NCI-H82 (cell line): ENCODE measurements around the gene SUPT3H.
A peak's percentile ranks its signal among the peaks of the same experiment; 100 is the strongest.
"Not testable (repeated sequence)": the region's sequence is repeated elsewhere in the genome, so short reads cannot be mapped to it uniquely, and the experiment has no call there.

ENCODE experiments used
- DNase-seq: peaks from one replicate; lab custom pipeline; 2025; lab: John Stamatoyannopoulos, UW

SUPT3H gene

GRCh38 chr6:45118754-45119153 lies 259.0 kb downstream of the SUPT3H start:
- no peak for DNase-seq

- no peak for DNase-seq
These were observed 260.9 kb downstream of the SUPT3H start for GRCh38 chr6:45116714-45117410.

DNA sequence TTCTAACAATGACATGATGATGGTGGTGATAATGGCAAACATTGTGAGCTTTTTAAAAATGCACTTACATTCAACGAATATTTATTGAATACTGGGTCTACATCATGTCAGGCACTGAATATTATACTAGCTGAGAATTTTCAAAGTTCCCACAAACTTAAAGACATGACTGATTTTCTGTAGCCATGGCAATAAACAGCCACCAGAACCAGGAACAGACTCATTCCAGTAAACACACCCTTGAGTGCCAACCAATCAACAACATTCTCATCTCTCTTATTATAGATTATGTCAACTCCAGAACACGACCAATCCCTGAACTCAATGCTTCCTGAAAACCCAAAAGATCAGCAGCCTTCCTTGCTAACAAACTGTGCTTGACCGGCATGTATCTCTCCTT lies 262.0 kb downstream of the SUPT3H start:
- DNase-seq = no peak

DNA sequence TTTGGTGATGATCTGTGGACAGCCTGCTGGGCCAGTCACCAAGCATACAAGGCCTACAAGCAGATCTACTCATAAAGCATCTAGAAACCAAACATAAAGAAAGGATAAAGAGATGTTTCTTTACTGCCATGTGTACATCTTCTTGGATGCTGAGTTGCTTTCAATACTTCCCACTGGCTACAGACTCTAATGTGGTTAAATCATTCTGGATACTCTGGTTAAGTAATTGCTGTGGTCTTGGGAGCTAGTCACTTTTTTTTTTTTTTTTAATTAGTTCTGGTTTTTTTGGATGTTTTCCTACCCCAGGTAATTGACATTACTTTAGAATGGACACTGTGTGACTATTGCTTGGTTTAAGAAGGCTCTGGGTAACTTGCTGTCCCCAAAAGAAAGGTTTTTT lies 265.0 kb downstream of the SUPT3H start:
- peak; percentile 35 for DNase-seq

- no peak for DNase-seq
These were observed 268.2 kb downstream of the SUPT3H start for GRCh38 chr6:45109551-45109950.

DNA sequence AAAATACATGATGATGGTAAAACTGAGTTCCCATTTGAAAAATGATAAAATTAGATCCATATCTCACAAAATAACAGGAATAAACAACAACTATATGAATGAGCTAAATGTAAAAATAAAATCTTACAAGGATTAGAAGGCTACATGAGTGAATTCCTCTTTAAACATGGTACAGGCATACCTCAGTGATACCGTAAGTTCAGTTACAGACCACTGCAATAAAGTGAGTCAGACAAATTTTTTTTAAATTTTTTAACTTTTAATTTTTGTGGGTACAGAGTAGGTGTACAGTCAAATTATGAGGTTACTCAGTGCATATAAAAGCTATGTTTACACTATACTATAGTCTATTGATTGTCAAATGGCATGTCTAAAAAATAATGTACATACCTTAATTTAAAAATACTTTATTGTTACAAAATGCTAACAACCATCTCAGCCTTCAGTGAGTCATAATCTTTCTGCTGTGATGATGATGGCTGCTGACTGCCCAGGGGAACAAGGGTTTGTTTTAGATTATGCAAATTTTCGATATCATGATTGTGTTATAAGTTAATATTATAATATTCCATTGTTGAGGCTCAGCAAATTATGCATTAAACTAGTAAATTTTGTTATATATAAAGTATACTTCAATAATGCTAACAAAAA lies 272.4 kb downstream of the SUPT3H start:
- DNase-seq = no peak

DNA sequence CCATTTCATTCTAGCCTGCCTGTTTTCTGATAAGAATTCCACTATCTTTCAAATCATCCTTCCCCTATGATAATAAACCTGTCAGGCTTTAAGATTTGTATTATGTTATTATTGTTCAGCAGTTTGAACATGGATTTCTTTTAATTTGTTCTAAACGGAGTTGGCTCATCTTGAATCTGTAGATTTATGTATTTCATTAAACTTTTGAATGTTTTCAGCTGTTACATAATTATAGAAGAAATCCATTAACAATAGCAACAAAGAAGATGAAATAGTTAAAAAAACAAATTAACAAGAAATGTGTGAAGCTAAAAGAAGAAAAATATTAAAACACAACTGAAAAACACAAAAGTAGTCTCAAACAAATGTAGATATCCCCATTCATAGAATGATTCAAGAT lies 273.3 kb downstream of the SUPT3H start:
- no peak for DNase-seq

- DNase-seq = no peak
These were observed 279.5 kb downstream of the SUPT3H start for GRCh38 chr6:45098256-45098655.

- DNase-seq = no peak
These were observed 282.9 kb downstream of the SUPT3H start for GRCh38 chr6:45094831-45095230.

- DNase-seq = no peak
These were observed 285.6 kb downstream of the SUPT3H start for GRCh38 chr6:45092135-45092534.

DNA sequence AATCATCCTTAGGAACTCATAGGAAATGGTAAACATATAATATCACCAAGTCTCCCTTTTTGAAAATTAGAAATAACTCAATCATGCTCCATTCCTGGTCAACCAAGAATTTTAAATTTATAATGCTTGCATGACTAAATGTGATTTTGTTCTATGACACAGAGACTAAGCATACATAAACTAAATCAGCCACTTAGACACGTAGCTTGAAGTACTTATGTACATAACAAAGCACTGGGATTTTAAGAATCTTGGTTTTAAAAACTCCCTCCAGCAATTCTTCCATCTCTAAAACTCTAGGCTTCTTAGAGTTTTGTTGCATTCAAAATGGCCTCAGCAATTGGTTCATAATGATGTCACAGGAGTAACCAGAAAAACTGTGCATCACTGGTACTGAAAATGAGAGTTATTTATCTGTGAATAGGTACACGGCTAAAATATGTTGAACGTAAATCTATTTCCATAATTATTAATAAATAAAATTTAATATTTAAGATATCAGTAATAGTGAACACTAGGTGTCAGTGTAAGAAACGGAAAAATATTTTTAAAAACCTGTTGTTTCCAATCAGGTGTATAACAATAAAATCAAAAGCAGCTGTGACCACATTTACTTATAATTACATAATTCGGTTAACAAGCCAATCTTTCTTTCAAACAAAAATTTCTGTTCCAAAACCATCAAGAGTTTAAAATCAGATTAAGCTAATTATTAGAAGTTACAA lies 291.2 kb downstream of the SUPT3H start:
- no peak for DNase-seq

GRCh38 chr6:45084257-45084656 lies 293.5 kb downstream of the SUPT3H start:
- no peak for DNase-seq

- DNase-seq = no peak
These were observed 295.6 kb downstream of the SUPT3H start for GRCh38 chr6:45082091-45082490.

GRCh38 chr6:45081634-45082033 lies 296.1 kb downstream of the SUPT3H start:
- DNase-seq = no peak

DNA sequence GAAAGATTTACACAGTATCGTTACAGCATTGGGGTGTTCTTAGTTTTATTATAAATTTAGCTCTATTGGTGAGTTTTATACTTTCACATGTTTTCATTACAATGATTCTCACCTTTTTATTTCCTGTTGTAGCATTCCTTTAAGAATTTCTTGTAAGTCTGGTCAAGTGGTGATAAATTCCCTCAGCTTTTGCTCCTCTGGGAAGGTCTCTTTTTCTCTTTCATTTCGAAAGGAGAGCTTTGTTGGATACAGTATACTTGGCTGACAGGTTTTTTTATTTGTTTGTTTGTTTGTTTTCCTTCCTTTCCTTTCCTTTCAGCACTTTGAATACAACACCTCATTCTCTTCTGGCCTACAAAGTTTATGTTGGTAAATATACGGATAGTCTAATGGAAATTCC lies 299.3 kb downstream of the SUPT3H start:
- DNase-seq = no peak

- no peak for DNase-seq
These were observed 301.4 kb downstream of the SUPT3H start for GRCh38 chr6:45076217-45076930.

GRCh38 chr6:45075246-45075645 lies 302.5 kb downstream of the SUPT3H start:
- no peak for DNase-seq

- DNase-seq = no peak
These were observed 303.3 kb downstream of the SUPT3H start for GRCh38 chr6:45074439-45074838.

DNA sequence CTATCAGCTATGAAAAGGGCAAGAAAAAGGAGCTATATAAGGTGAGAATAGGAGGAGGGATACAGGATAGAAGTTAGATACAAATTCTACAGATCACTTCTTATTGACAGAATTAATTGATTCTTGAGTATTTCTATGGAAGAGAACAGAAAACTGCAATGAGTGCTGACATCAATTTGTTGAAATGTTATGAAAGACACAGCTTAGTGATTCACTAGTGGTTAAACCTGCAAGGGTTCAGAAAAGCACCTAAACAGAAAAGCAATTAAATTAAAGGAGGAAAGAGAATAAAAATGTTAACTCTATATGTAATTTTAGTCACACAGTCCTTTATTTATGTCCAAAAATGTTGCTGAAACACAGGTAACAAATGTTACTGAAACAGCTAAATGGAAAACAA lies 304.0 kb downstream of the SUPT3H start:
- DNase-seq = no peak

DNA sequence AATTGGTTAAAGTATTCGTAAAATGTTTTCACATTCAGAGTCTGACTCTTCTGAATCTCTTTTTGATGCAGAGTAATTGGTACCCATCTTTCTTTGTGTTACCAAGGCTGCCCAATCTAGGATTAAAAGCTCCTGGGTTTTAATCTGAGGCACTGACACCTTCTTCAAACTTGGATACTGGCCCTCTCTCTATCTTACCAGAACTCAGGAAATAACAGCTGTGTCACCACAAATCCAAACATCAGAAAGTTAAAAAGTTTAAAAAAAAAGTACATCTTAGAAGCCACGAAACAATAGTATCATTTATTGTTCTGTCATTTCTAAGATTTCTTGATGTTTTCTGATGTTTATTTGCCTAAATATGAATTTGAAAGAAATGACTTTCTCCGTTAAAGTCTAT lies 305.1 kb downstream of the SUPT3H start:
- no peak for DNase-seq

GRCh38 chr6:45072016-45072415 lies 305.7 kb downstream of the SUPT3H start:
- no peak for DNase-seq

DNA sequence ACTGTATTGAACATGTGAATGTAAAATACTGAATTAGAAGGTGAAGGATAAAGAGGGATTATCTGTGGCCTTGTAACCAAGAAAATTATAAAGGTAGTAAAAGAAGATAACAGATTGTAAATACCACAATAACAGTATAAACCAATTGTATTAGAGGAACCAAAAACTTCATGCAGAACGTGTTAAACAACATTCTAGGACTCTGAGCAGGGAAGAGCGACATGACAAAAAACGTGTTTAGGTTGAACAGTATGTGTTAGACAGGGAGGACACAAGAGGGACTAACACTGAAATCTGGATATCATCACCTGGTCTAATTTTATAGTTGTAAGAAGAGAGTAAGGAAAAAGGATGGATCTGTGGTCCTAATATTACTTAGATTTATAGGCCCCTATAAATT lies 308.6 kb downstream of the SUPT3H start:
- DNase-seq = no peak

DNA sequence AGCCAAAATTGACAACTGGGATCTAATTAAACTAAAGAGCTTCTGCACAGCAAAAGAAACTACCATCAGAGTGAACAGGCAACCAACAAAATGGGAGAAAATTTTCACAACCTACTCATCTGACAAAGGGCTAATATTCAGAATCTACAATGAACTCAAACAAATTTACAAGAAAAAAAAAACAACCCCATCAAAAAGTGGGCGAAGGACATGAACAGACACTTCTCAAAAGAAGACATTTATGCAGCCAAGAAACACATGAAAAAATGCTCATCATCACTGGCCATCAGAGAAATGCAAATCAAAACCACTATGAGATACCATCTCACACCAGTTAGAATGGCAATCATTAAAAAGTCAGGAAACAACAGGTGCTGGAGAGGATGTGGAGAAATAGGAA lies 310.3 kb downstream of the SUPT3H start:
- DNase-seq = not testable (repeated sequence)
